ENCODE results near the gene DAPP1.
"Not testable (repeated sequence)": the region's sequence is repeated elsewhere in the genome, so short reads cannot be mapped to it uniquely, and the experiment has no call there.

DAPP1 gene

DNA sequence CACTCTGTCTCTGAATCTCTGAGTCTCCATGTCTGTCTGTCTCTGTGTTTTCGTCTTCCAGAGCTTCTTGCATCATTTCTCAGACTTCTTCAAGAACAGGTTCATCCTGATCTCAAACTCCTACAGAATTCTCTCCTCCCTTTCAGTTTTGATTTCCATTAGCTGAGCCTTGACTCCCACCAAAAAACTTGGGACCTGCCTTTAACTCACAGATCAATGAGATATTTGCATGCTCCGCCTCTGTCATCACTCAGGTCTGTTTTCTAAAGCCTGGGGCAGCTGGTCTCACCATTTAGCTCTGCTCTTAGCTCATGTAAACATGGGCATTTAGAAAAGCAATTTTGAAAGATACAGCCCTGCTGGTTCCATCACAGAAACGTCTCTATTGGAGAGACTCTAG is 8.6 kb downstream of the DAPP1 start:
- no peak for DNase-seq

- DNase-seq, result no peak
Observed at GRCh38 chr4:99826016-99826415, 9.4 kb downstream of the DAPP1 start.

- no peak for DNase-seq
Observed at GRCh38 chr4:99827454-99827853, 10.8 kb downstream of the DAPP1 start.

GRCh38 chr4:99827857-99828256 is 11.2 kb downstream of the DAPP1 start:
- DNase-seq, result no peak

DNA sequence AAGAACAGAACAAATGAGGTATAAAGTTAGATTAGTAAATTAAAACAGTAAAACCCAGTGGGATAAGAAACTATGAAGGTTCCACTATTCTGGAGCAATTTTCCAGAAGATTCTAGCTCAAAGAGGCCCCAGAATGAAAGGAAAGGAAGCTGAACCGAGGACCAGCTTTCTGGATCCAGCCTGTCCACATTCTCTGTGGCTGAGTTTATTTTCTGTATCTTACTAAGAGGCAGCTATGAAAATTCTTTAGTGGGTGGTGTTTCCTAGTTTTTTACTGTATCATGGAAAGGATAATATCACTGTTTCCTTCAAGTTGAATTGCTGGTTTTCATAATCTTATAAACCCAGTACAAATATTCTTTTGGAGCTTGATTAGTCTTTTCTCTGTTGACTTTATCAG is 11.8 kb downstream of the DAPP1 start:
- DNase-seq, result no peak

- DNase-seq, result not testable (repeated sequence)
Observed at GRCh38 chr4:99830051-99830450, 13.4 kb downstream of the DAPP1 start.

- no peak for DNase-seq
Observed at GRCh38 chr4:99832321-99832720, 15.7 kb downstream of the DAPP1 start.

DNA sequence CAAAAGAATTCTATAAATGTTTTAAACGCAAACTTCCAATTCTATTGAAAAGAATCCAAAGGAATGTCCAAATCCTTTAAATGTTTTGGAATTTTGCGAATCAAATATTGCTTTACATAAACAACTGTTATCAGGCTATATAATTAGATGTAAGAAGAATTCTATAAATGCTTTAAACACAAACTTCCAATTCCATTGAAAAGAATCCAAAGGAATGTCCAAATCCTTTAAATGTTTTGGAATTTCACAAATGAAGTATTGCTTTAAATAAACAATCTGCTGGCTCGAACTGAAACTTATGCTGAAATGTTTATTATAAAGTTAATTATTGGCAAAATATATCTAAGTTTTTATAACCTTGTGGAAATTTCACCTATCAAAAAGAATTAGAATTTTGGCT is 16.1 kb downstream of the DAPP1 start:
- DNase-seq, result no peak

- no peak for DNase-seq
Observed at GRCh38 chr4:99833756-99834155, 17.1 kb downstream of the DAPP1 start.

- DNase-seq, result no peak
Observed at GRCh38 chr4:99834569-99834968, 17.9 kb downstream of the DAPP1 start.

- DNase-seq, result no peak
Observed at GRCh38 chr4:99835942-99836341, 19.3 kb downstream of the DAPP1 start.

DNA sequence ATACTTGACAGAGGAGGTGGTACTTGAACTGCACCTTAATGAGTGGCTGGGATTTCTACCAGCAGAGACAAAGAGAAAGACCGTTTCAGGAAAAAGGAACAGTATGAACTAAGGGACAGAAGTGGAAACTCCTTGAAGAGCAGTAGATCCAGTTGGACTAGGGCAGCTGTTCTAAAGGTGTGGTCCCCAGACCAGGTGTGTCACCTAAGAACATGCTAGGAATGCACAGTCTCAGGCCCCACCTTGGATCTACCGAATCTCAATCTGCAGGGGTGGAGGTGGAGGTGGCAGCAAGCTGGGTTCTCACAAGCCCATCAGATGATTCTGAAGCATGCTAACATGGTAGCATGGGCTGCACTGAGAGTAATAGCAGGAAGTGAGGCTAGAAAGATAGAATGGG is 22.3 kb downstream of the DAPP1 start:
- no peak for DNase-seq

GRCh38 chr4:99841129-99841528 is 24.5 kb downstream of the DAPP1 start:
- DNase-seq, result no peak

GRCh38 chr4:99843413-99843812 is 26.8 kb downstream of the DAPP1 start:
- no peak for DNase-seq

GRCh38 chr4:99844048-99844447 is 27.4 kb downstream of the DAPP1 start:
- DNase-seq, result no peak

- no peak for DNase-seq
Observed at GRCh38 chr4:99845179-99845578, 28.6 kb downstream of the DAPP1 start.

DNA sequence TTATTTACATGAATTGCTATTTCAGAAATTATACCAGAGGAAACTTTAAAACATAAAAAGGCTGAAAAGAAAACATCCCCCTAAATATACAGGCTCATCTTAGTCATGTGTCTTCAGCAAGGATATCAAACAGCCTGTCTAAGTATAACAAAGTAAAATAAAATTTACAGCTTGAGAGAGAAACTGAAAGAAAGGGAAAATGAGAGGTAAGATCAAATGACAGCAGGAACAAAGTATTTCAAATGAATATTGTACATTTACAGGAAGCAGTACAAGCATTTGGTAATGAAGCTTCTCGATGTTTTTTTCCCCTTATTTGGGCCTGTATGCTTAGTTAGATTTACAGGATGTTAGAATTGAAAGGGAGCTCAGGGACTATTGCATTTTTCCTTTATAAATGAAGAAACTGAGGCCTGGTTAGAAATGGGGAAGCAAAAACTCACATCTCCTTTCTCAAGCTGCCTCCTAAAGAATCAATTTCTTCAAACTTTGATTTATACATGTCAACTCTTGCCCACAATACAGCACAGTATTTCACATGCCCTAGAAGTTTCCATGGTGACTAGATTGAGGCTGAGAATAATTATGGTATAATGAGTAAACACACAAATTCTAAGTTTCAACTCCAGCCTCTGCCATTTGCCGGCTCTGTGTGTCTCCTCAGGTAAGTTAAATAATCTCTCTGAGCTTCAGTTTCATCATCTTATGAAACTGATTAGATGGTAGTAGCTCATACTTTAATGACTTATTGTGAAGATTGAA is 29.3 kb downstream of the DAPP1 start:
- DNase-seq, result no peak

- DNase-seq, result no peak
Observed at GRCh38 chr4:99846891-99847290, 30.3 kb downstream of the DAPP1 start.

DNA sequence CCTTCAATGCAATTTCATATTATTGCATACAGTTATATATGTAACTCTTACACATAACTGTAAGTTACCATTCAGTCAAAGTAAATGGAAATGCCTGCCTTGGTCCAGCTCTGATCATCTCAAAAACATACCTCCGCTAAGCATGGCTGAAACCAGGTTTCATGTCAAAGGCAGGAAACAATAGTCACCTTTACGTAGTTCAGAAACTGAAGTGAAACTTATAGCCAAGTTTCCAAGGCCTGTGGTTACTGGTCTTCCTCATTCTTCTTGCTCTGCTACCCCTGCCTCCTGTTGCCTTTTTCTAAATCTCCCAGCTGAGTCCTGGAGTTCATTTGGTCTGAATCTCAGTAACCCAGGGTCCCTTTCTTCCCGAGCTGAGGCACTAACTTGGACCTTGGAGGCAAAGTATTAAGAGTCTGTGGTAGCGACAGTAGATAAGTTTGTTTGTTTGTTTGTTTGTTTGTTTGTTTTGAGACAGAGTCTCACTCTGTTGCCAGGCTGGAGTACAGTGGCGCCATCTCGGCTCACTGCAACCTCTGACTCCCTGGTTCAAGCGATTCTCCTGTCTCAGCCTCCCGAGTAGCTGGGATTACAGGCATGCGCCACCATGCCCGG is 30.8 kb downstream of the DAPP1 start:
- DNase-seq, result no peak

DNA sequence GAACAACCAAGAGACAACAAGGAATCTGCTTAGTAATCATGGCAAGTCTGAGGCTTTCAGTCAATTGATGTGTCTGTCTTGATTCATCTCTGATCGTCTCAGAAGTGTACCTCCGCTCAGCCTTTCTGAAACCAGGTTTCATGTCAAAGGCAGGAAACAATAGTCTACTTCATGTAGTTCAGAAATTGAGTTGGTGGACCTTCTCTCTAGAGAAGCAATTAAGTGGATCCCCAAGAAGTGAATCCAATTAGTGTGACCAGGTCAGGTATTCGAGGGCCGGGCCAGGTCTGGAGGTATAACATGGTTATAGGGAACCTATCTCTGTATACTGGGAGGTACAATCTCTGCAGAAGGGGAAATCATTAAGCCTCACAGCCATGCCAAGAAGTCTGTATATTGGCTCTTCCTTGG is 32.0 kb downstream of the DAPP1 start:
- no peak for DNase-seq

DNA sequence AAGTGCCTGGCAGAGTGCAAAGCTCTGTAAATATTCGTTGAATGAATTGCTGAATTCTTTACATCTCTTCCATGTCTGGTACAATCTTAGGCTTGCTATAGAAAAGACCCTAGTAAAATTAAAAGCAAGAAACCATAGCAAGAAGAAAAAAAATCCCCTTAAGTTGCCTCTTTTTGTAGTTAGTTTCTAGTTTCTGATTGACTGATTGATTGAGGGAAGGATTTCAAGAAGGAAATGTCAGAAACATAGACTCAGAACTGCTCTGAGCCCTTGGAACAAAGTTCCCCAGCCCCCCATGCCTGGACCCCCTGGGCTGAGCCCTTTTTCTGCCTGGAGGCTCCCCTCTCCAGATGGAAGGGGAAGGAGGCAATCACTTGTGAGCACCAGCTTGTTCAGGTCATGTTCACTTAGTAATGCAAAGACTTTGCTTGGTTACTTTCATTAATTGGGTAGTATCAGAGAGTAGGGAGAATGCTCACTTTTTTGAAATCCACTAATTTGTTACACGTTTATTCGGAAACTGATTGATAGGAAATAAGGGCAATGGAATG is 35.6 kb downstream of the DAPP1 start:
- DNase-seq, result no peak

GRCh38 chr4:99853190-99853589 is 36.6 kb downstream of the DAPP1 start:
- DNase-seq, result no peak

DNA sequence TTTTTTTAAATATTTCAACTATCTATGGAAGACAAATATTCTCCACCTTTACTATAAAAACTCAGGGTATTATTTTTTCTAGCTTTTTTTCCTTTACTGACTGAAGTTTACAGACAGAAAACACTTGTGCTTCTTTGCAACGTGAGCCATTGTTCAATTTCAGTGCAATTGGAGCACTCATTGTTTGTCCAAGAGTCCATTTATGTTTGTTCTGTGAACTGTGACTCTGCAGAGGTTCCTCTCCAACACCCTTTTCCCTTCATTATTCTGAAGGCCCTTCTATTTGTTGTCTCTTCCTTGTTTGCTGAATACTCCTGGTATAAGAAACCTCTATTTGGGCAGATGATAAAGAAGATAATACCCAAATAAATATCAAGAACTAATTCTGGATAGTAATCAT is 37.4 kb downstream of the DAPP1 start:
- peak; percentile 2 for DNase-seq

DNA sequence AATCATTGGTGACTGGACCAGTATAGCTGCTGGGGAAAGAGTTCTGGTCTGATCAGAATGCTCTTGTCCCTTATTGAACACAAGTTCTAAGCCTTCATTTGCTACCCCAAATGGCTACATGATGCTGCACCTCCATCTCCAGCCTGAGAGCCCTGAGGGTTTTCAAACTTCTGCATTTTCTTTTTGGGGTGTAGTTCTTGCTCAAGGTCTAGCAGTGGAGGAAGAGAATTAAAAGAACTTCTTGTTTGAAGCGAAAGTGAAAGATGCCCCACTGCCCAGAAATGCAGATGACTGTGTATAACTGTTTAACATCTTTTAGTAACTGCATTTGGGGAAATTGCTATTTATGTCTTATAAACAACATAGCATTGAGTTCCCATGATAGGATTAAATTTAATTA is 39.1 kb downstream of the DAPP1 start:
- DNase-seq, result no peak

DNA sequence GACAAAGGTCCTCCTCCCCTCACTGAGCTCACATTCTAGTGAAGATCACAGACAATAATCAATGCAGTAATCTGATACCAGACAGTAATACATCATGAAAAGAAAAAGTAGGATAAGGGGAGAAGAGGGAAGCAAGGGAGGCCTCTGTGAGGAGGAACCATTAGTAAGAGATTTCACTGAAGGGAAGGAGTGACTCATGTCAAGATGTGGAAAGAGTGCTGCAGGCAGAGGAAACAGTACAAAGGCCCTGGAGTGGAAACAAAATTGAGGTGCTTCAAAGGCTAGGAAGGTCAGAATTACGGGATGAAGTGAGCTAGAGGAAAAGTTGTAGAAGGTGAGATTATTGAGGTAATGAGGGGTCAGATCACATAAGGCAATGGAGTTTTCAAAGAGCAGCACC is 39.5 kb downstream of the DAPP1 start:
- no peak for DNase-seq

Measured in NCI-H510A (cell line).